Gastroesophageal sphincter (tissue), 4 donors: ENCODE results near the gene PTS. TPM values are rescaled to one million over a fixed set of nuclear protein-coding genes. Genes with fewer than 3 reads are reported as not detected.

Experiments
- ATAC-seq: fragments of 150-250 bp; one replicate; pipeline ENCODE4 v1.9.1; 2016; ENCODE audit warnings: mild to moderate bottlenecking, moderate library complexity
- H3K27ac ChIP-seq, 4 donors: fragments of 200-600 bp; sonication (generic) in 3 of 4; 1 replicate in 3 of 4; 2 replicates in 1 of 4; pipeline ENCODE4 v1.5.1; 2016 to 2019
- H3K27me3 ChIP-seq: fragments of 200-600 bp; sonication (generic); one replicate; pipeline ENCODE4 v1.5.1; 2019
- H3K36me3 ChIP-seq, 2 donors: fragments of 200-600 bp; sonication (generic); one replicate each; pipeline ENCODE4 v1.5.1; 2019; ENCODE audit warnings: control low read depth in 1 of 2
- H3K4me1 ChIP-seq, 3 donors: fragments of 200-600 bp; sonication (generic); 1 replicate in 2 of 3; 2 replicates in 1 of 3; pipeline ENCODE4 v1.5.1; 2016 to 2019; ENCODE audit warnings: control low read depth in 2 of 3
- H3K4me3 ChIP-seq, 2 donors: fragments of 200-600 bp; sonication (generic); one replicate each; pipeline ENCODE4 v1.5.1; 2019; ENCODE audit warnings: mild to moderate bottlenecking in 1 of 2, moderate library complexity in 1 of 2
- H3K9me3 ChIP-seq, 3 donors: fragments of 200-600 bp; sonication (generic); one replicate each; pipeline ENCODE4 v1.5.1; 2017 to 2019; ENCODE audit warnings: control low read depth in 2 of 3
- CTCF ChIP-seq, 4 experiments: fragments of 200-600 bp in 2 of 4; fragments of 450-650 bp in 2 of 4; sonication (generic) in 1 of 4; IDR thresholded peaks; one replicate each; pipeline ENCODE4 v1.5.1; 2017 to 2019; ENCODE audit warnings: antibody characterized with exemption in 4 of 4, mild to moderate bottlenecking in 2 of 4, moderate library complexity in 2 of 4
- EP300 ChIP-seq: sonication (generic); formaldehyde crosslinking; IDR thresholded peaks from one replicate; pipeline ENCODE4 v1.6.1; 2017; ENCODE audit warnings: antibody characterized with exemption, mild to moderate bottlenecking
- POLR2A ChIP-seq, 2 donors: fragments of 450-650 bp; IDR thresholded peaks; one replicate each; pipeline ENCODE4 v1.6.1; 2017; ENCODE audit warnings: antibody characterized with exemption in 2 of 2, mild to moderate bottlenecking in 2 of 2, moderate library complexity in 1 of 2
- POLR2AphosphoS5 ChIP-seq: sonication (generic); formaldehyde crosslinking; IDR thresholded peaks from one replicate; pipeline ENCODE4 v1.6.1; 2017; ENCODE audit warnings: antibody characterized with exemption
- WGBS, 2 donors: methylation state at CpG; one replicate each; pipeline ENCODE4 v1.1.5; 2018; ENCODE audit warnings: low coverage in 1 of 2; 5-methylcytosine and 5-hydroxymethylcytosine counted together
- total RNA-seq, 4 donors: library from RNA; depleted of rRNA; stranded (reverse); fragments of >200 nt; gene quantifications; one replicate each; pipeline ENCODE4 v1.1.0, GENCODE V29; 2016

The PTS gene
- total RNA-seq, 4 donors from 2014 or later, result 19.4 to 38.1 (median 23.3) TPM

DNA sequence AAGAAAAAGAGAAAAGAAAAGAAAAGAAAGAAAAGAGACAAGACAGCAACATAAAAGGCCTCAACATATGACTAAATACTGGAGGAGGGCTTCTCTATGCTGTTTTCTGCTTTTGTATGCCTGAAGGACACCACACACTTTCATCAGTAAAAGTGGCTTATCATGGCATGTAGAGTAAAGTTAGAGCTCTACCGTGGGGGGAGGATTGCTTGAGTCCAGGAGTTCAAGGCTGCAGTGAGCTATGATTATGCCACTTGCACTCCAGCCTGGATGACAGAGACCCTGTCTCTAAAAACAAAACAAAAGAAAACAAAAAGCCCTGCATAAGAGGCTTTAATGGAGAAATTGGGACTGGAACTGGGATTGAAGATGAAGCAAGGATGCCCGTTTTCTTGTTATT is 5.7 kb downstream of the PTS start:
- Histone ChIP-seq H3K4me3 (no peak overlapping the region), H3K27ac (no peak overlapping the region), H3K27me3 (no peaks in the 10 kb centered on the region), H3K36me3 (peaks cover 4 to 85% of the 10 kb centered on the region in 2 donors), H3K9me3 (no peaks in the 10 kb centered on the region), H3K4me1 (peaks cover 6 to 23% (median 7%) of the 10 kb centered on the region in 3 donors)
- TF ChIP-seq EP300 (no peak), POLR2A (IDR thresholded peaks at IDR 0.05) (no peak), POLR2AphosphoS5 (no peak), CTCF (IDR thresholded peaks at IDR 0.05) (no peak)
- WGBS, 2 donors, result 73 to 79% methylated on average over 1 to 2 of the region's 2 CpGs
- ATAC-seq, result no peak

GRCh38 chr11:112235750-112236390 is 9.6 kb downstream of the PTS start:
- WGBS, 2 donors, result 89 to 90% methylated on average over 7 to 8 of the region's 8 CpGs
- Histone ChIP-seq H3K4me1 (no peaks in the 10 kb centered on the region), H3K9me3 (no peaks in the 10 kb centered on the region), H3K27ac (no peak overlapping the region), H3K36me3 (peaks cover 6 to 97% of the 10 kb centered on the region in 2 donors), H3K27me3 (no peaks in the 10 kb centered on the region), H3K4me3 (no peak overlapping the region)
- no peak for ATAC-seq
- TF ChIP-seq POLR2AphosphoS5 (no peak), CTCF (IDR thresholded peaks at IDR 0.05) (no peak), POLR2A (IDR thresholded peaks at IDR 0.05) (no peak), EP300 (no peak)

DNA sequence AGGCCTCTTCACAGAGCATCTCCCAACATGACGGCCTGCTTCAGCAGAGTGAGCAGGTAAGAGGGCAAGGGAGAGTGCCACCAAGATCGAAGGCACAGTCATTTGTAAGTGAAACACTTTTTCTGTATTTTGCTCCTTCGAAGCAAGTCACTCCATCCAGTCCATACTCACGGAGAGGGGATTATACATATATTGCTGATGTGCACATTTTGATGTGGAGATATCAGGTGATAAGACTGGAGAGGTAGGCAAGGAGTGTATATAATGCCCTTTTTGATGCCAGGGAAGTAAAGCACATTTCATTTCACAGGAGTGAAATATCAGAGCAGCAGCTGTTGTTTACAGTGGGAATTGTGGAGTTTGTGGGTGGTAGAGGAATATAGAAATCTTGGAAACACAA is 11.2 kb downstream of the PTS start:
- 87 to 93% methylated on average over 3 of the region's 4 CpGs for WGBS, 2 donors
- no peak overlapping the region for H3K4me3 ChIP-seq
- no peaks in the 10 kb centered on the region for H3K9me3 ChIP-seq
- H3K4me1 ChIP-seq, result no peaks in the 10 kb centered on the region
- TF ChIP-seq POLR2A (IDR thresholded peaks at IDR 0.05) (no peak), POLR2AphosphoS5 (no peak), EP300 (no peak), CTCF (IDR thresholded peaks at IDR 0.05) (no peak)
- no peaks in the 10 kb centered on the region for H3K27me3 ChIP-seq
- H3K27ac ChIP-seq, result no peak overlapping the region
- H3K36me3 ChIP-seq, result peaks cover 6 to 97% of the 10 kb centered on the region in 2 donors
- ATAC-seq, result no peak

GRCh38 chr11:112238041-112238440 is 11.8 kb downstream of the PTS start:
- Histone ChIP-seq H3K4me3 (no peak overlapping the region), H3K9me3 (no peaks in the 10 kb centered on the region), H3K4me1 (no peaks in the 10 kb centered on the region), H3K36me3 (peaks cover 6 to 96% of the 10 kb centered on the region in 2 donors), H3K27ac (no peak overlapping the region), H3K27me3 (no peaks in the 10 kb centered on the region)
- ATAC-seq, result no peak
- TF ChIP-seq EP300 (no peak), POLR2A (IDR thresholded peaks at IDR 0.05) (no peak), CTCF (IDR thresholded peaks at IDR 0.05) (no peak), POLR2AphosphoS5 (no peak)
- WGBS, 2 donors, result 69 to 84% methylated on average over 2 to 3 of the region's 3 CpGs

DNA sequence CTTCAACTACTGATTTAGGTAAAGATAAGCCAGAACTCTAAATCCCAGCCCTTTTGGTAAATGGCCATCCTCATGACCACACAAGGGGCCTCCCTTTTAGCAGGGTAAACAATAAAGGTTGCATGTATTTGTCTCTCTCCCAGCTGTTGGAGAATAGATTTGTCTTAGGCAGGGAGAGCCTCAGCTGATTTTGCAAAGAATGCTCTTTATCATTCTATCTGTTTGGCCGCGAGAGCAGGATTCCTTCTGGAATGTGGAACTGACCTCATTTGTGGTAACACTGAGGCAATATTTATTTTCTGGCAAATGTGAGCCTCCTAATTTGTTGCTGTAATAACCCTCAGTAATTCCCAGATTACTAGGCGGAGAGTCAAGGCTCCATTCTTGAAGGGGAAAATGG is 15.3 kb downstream of the PTS start:
- H3K27me3 ChIP-seq, result no peaks in the 10 kb centered on the region
- peaks cover 5 to 62% of the 10 kb centered on the region in 2 donors for H3K36me3 ChIP-seq
- TF ChIP-seq EP300 (no peak), POLR2AphosphoS5 (peak; percentile 73)
- no peaks in the 10 kb centered on the region for H3K9me3 ChIP-seq
- peak; percentile 93 for ATAC-seq
- H3K4me1 ChIP-seq, result no peaks in the 10 kb centered on the region
- no peak overlapping the region for H3K4me3 ChIP-seq
- H3K27ac ChIP-seq, result peak overlapping the region in 2 of 4 donors; percentile 20 to 29
- WGBS, 2 donors, result 54 to 70% methylated on average over 2 to 3 of the region's 3 CpGs
